BLaER1 (cell line): ENCODE data around the gene OGA.

Source experiments
- H3K27ac ChIP-seq: shearing (Covaris generic); formaldehyde crosslinking; 2 replicates; pipeline ENCODE4 v1.8.1; 2022
- H3K27me3 ChIP-seq: shearing (Covaris generic); formaldehyde crosslinking; 2 replicates; pipeline ENCODE4 v1.8.1; 2022
- H3K36me3 ChIP-seq: shearing (Covaris generic); formaldehyde crosslinking; 2 replicates; pipeline ENCODE4 v1.8.1; 2022
- H3K4me1 ChIP-seq: shearing (Covaris generic); formaldehyde crosslinking; 2 replicates; pipeline ENCODE4 v1.8.1; 2022
- H3K4me2 ChIP-seq: shearing (Covaris generic); formaldehyde crosslinking; 2 replicates; pipeline ENCODE4 v1.8.1; 2022
- H3K4me3 ChIP-seq: shearing (Covaris generic); formaldehyde crosslinking; 2 replicates; pipeline ENCODE4 v1.8.1; 2022
- H3K9ac ChIP-seq: shearing (Covaris generic); formaldehyde crosslinking; 2 replicates; pipeline ENCODE4 v1.8.1; 2022
- H3K9me3 ChIP-seq: shearing (Covaris generic); formaldehyde crosslinking; 2 replicates; pipeline ENCODE4 v1.8.1; 2022
- H4K20me1 ChIP-seq: shearing (Covaris generic); formaldehyde crosslinking; 2 replicates; pipeline ENCODE4 v1.8.1; 2022
- Cebpa-rat ChIP-seq: shearing (Covaris generic); IDR thresholded peaks from 2 replicates; pipeline ENCODE4 v1.8.1; 2022

The OGA gene

DNA sequence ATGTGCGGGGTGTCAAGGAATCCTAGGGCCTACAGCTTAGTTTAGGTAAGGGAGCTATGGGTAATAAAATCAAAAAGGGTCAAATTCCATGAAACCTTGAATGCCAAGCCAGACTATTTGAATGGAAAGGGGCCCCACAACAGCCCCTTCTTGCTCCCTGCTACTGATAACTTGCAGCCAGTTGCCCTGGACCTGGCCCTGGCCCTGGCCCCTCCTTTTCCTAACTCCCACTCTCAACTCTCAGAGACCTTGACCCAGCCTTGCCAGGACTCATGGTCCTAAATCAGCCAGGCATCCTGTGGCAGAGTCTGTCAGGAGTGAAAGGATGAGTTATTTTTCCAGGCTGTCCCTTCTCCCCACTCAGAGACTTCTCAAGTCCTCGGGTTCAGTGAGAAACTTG lies 19.5 kb upstream of the OGA start:
- Histone ChIP-seq H3K9ac (no peak overlapping the region), H3K9me3 (no peaks in the 10 kb centered on the region), H3K27me3 (peaks cover 14% of the 10 kb centered on the region), H3K4me3 (no peak overlapping the region), H3K4me1 (peaks cover 44% of the 10 kb centered on the region), H3K36me3 (no peaks in the 10 kb centered on the region), H4K20me1 (peaks cover 45% of the 10 kb centered on the region), H3K27ac (no peak overlapping the region), H3K4me2 (no peak overlapping the region)
- TF ChIP-seq Cebpa-rat = no peak

DNA sequence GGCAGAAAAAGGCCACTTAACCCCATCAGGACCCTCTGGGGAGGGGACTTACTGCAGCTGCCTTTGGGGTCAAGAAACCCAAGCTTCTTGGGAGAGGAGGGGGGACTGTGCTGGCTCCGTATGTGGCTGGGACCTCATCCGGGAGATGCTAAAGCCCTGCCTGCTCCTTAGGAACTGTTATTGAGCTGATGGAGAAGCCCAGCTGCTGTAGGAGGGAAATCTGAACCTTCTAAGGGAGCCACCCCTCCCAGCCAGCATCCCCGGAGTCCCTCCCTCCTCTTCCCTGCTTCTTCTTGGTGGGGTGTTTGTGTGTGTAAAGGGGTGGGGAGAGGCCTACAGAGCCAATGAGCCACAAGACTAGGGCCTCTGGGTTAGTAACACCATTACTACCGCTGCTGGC lies 17.1 kb upstream of the OGA start:
- Histone ChIP-seq H3K27ac (no peak overlapping the region), H3K27me3 (no peaks in the 10 kb centered on the region), H3K4me2 (no peak overlapping the region), H3K4me1 (peaks cover 45% of the 10 kb centered on the region), H3K36me3 (no peaks in the 10 kb centered on the region), H3K9me3 (no peaks in the 10 kb centered on the region), H3K9ac (no peak overlapping the region), H3K4me3 (no peak overlapping the region), H4K20me1 (peaks cover 22% of the 10 kb centered on the region)
- TF ChIP-seq Cebpa-rat = no peak

DNA sequence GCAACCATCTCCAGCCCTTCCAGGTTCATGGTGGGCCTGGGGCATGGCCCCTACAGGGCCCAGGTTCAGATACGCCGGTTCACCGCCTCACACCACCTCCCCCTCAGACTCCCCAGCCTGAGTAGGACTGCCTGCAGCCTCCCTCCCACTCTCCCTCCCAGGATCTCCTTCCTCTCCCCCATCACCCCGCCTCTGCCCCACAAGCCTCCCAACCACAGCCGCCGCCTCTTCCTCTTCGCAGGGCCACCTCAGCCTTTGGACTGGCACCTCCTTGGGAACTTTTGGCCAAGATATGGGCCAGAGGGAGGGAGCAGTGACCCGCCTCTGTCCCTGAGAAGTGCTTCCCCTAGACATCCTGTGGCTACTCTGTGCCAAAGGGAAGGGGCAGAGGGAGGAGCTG lies 16.1 kb upstream of the OGA start:
- Histone ChIP-seq H3K4me3 (no peak overlapping the region), H3K9me3 (no peaks in the 10 kb centered on the region), H3K4me1 (peaks cover 43% of the 10 kb centered on the region), H3K27ac (no peak overlapping the region), H3K36me3 (no peaks in the 10 kb centered on the region), H4K20me1 (peaks cover 22% of the 10 kb centered on the region), H3K9ac (no peak overlapping the region), H3K4me2 (peak overlapping the region; percentile 66), H3K27me3 (no peaks in the 10 kb centered on the region)
- TF ChIP-seq Cebpa-rat = no peak

DNA sequence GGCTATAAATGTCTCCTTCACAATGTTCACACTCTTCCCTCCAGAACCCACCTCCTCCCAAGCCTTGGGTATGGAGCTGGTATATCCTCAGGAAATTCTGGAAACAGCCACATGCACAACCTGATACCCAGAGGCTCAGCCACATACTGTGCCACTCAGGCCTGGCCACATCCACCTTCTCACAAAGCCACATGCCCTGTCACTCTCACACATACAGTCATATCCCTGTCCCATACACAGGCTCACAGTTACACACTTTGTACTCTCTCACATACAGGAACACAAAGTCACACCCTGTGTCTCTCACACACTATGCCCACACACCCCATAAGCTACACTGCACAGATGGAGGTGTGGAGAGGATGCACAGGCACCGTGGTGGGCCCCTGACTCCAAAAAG lies 15.2 kb upstream of the OGA start:
- H3K27ac ChIP-seq = no peak overlapping the region
- no peaks in the 10 kb centered on the region for H3K9me3 ChIP-seq
- no peak for TF ChIP-seq Cebpa-rat
- no peaks in the 10 kb centered on the region for H3K27me3 ChIP-seq
- H3K36me3 ChIP-seq = no peaks in the 10 kb centered on the region
- peaks cover 14% of the 10 kb centered on the region for H4K20me1 ChIP-seq
- H3K4me3 ChIP-seq = no peak overlapping the region
- H3K4me2 ChIP-seq = no peak overlapping the region
- H3K4me1 ChIP-seq = peaks cover 52% of the 10 kb centered on the region
- no peak overlapping the region for H3K9ac ChIP-seq

DNA sequence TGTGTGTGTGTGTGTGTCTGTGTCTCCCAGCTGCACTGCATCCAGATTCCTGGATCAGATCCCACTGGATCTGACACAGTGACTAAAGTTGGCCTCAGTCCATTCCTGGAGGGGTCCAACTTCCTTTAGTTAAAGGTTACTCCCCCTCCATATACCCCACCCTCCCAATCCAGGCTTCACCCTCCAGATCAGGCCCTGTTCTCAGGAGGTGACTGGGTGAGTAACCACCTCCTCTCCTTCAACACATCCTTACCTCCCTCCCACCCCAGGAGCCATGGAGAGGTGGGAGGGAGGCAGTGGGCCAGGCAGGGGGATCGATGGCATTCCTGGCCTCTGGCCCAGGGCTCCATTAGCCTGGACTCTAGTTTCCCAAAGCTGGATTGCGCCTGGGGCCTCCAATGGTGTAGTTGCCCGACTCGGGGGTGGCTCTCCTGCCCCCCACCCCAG lies 14.1 kb upstream of the OGA start:
- H4K20me1 ChIP-seq = peaks cover 5% of the 10 kb centered on the region; the same call in 1 of the 2 replicates
- H3K27ac ChIP-seq = no peak overlapping the region
- no peaks in the 10 kb centered on the region for H3K27me3 ChIP-seq
- H3K36me3 ChIP-seq = peaks cover 5% of the 10 kb centered on the region; the same call in 1 of the 2 replicates
- no peak for TF ChIP-seq Cebpa-rat
- H3K4me1 ChIP-seq = peaks cover 55% of the 10 kb centered on the region
- no peak overlapping the region for H3K9ac ChIP-seq
- H3K4me2 ChIP-seq = no peak overlapping the region; the same call in 1 of the 2 replicates
- no peak overlapping the region for H3K4me3 ChIP-seq
- no peaks in the 10 kb centered on the region for H3K9me3 ChIP-seq

DNA sequence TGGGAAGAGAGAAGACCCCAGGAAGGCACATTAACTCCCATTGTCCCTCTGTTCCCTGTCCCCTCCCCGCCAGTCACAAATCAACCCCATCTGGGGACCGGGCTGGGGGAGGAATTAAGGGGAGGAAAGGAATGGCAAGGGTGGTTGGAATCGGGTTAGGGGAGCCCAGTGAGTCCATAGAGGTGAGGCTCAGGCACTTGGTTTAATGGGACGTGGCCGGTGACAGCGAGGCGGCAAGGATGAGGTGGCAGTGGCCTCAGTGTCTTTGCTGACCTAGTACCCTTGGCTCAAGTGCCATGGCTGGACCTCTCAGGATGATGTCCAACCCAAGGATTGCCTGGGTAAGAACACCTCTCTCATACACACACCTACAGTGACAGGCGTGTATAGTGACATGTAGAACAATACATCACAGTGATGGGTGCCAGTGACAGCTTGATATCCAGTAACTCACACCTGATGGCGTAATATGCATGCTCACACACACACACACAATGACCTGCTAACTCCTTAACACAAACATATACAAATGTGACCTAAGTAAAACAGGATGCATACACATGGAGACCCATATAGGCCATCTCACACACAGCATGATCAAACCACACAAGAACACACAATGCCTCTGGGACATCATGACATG lies 13.0 kb upstream of the OGA start:
- Histone ChIP-seq H3K4me3 (peak overlapping the region; percentile 68), H4K20me1 (peaks cover 5% of the 10 kb centered on the region; the same call in 1 of the 2 replicates), H3K27me3 (no peaks in the 10 kb centered on the region), H3K4me2 (peak overlapping the region; percentile 91), H3K9me3 (no peaks in the 10 kb centered on the region), H3K36me3 (peaks cover 5% of the 10 kb centered on the region; the same call in 1 of the 2 replicates), H3K27ac (peak overlapping the region; percentile 61), H3K9ac (peak overlapping the region; percentile 71), H3K4me1 (peaks cover 64% of the 10 kb centered on the region)
- TF ChIP-seq Cebpa-rat = no peak

DNA sequence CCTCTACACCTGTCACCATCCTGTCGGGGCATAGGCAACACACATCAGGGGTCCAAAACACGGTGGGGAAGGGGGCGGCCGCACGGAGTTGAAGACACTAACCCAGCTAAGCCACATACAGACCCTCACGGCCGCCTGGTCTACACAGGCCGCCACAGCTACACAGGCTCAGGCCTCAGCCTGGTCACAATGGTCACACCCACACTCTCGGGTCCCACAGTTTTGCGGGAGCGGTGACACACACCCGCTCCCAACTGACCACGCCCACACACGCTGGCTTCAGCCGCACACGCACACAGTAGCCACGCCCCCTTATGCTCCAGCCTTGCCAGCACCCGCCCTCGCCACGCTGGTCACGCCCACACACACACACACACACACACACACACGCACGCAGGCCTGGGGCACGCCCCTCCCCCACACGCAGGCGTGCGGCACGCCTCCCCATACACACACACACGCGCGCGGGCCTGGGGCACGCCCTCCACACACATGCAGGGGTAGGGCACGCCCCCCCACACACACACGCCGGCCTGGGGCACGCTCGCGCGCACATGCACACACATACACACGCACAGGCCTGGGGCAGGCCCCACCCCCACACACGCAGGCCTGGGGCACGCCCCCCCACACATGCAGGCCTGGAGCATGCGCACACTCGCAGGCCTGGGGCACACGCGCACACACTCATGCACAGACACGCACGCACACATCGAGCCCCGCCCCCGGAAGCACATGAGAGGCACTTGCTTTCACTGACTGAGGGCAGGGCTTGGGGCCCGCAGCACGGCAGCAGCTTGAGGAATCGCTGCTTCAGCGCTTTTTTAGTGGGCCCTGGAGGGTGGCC lies 12.3 kb upstream of the OGA start:
- peaks cover 5% of the 10 kb centered on the region; the same call in 1 of the 2 replicates for H4K20me1 ChIP-seq
- peaks cover 66% of the 10 kb centered on the region for H3K4me1 ChIP-seq
- H3K9ac ChIP-seq = peak overlapping the region; percentile 71
- peaks cover 5% of the 10 kb centered on the region; the same call in 1 of the 2 replicates for H3K36me3 ChIP-seq
- peak overlapping the region; percentile 91 for H3K4me2 ChIP-seq
- peak overlapping the region; percentile 61 for H3K27ac ChIP-seq
- no peak for TF ChIP-seq Cebpa-rat
- no peaks in the 10 kb centered on the region for H3K9me3 ChIP-seq
- no peaks in the 10 kb centered on the region for H3K27me3 ChIP-seq
- peak overlapping the region; percentile 68 for H3K4me3 ChIP-seq

DNA sequence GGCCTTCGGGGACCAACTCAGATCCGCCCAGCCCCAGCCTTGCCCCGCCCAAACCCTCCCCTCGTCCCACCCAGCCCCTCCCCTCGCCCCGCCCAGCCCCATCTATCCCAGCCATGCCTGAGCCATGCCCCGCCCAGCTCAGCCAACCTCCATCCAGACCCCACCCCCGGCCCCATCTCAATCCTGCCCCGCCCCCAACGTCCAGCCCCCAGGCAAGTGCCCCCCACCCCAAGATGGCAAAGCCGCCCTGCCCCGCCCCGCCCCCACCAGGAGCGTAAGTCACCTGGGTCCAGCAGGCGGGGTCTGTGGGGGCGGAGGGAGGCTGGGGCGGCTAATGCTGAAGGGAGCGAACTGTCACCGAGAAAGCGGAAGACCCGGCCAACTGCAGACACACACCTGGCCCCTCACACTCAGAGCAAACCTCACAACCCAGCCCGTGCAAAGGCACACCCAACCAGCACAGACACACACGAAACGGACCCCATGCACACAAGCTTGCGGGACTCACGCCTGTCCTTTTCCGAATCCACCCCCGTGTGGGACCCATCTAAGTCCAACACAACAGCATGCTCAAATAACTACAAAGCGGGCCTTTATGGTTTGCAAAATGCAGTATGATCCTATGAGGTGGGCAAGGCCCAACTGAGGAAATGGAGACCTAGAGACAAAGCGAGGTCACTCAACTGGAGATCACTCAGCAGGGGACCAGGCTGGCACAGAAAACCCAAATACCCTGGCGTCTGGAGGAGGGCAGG lies 11.5 kb upstream of the OGA start:
- peaks cover 5% of the 10 kb centered on the region; the same call in 1 of the 2 replicates for H4K20me1 ChIP-seq
- TF ChIP-seq Cebpa-rat = no peak
- H3K36me3 ChIP-seq = peaks cover 5% of the 10 kb centered on the region; the same call in 1 of the 2 replicates
- H3K27ac ChIP-seq = peak overlapping the region; percentile 50
- peak overlapping the region; percentile 91 for H3K4me2 ChIP-seq
- peak overlapping the region; percentile 71 for H3K9ac ChIP-seq
- no peaks in the 10 kb centered on the region for H3K9me3 ChIP-seq
- no peaks in the 10 kb centered on the region for H3K27me3 ChIP-seq
- peak overlapping the region; percentile 68 for H3K4me3 ChIP-seq
- peaks cover 59% of the 10 kb centered on the region for H3K4me1 ChIP-seq

DNA sequence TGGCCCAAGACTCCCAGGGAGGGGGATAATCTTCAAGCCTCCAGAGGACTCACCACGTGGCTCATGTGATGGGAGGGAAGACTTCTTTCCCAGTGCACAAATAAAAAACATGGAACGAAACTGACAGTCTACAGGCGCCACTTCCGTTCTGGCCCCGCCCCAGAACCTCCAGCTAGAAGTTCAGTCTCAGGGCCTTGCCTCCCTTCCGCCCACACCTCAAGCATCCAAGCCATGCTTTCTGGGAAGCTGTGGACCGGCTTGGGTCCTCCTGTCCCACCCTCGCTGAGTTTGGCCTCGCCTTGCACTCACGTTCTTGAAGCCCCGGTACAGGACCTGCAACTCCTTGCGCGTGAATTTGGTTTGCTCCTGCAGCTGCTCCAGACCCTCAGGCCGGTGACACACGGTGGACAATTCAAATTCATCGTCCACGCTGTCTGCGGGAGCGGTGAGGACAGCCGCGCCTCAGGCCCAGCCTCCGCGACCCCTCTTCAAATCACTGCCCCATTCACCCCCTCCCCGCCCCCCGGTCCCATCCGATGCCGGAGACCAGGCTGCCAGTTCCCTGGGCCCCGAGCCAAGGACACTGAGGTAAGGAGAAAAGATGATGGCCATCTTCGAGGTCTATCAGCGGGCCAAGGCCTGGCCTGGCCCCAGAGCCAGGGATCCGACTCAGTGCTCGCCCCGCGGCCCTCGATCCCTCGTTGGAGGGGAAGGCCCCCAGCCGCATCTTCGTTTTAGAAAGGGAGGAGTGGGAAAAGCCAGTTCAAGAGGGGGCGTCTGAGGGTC lies 10.7 kb upstream of the OGA start:
- peaks cover 5% of the 10 kb centered on the region; the same call in 1 of the 2 replicates for H4K20me1 ChIP-seq
- peak overlapping the region; percentile 88 for H3K4me2 ChIP-seq
- no peaks in the 10 kb centered on the region for H3K9me3 ChIP-seq
- 0 out of 2 replicates have a peak overlapping the region, but pooled peaks have one; percentile 34 for H3K9ac ChIP-seq
- H3K36me3 ChIP-seq = peaks cover 5% of the 10 kb centered on the region; the same call in 1 of the 2 replicates
- H3K4me3 ChIP-seq = peak overlapping the region; percentile 56
- H3K4me1 ChIP-seq = peaks cover 51% of the 10 kb centered on the region
- TF ChIP-seq Cebpa-rat = no peak
- H3K27me3 ChIP-seq = no peaks in the 10 kb centered on the region
- H3K27ac ChIP-seq = no peak overlapping the region
